ENCODE data around the gene CCDC57. TPM values are rescaled to one million over a fixed set of nuclear protein-coding genes. Genes with fewer than 3 reads are reported as not detected.

CCDC57 gene
- polyA plus RNA-seq, 4 donors, result 33.4 to 79.9 (median 43.5) TPM

GRCh38 chr17:82236142-82236971, 23.7 kb upstream of the CCDC57 start:
- no peak for DNase-seq (ENCODE audit: low read depth in 4 of 4, low spot score in 3 of 4)

- DNase-seq (ENCODE audit: low read depth in 4 of 4, low spot score in 3 of 4), result no peak
Observed at GRCh38 chr17:82235775-82236141, 23.1 kb upstream of the CCDC57 start.

- no peak for DNase-seq (ENCODE audit: low read depth in 4 of 4, low spot score in 3 of 4)
Observed at GRCh38 chr17:82235056-82235774, 22.6 kb upstream of the CCDC57 start.

- DNase-seq (ENCODE audit: low read depth in 4 of 4, low spot score in 3 of 4), result no peak
Observed at GRCh38 chr17:82234211-82235055, 21.8 kb upstream of the CCDC57 start.

- no peak for DNase-seq (ENCODE audit: low read depth in 4 of 4, low spot score in 3 of 4)
Observed at GRCh38 chr17:82232876-82233785, 20.5 kb upstream of the CCDC57 start.

- DNase-seq (ENCODE audit: low read depth in 4 of 4, low spot score in 3 of 4), result no peak
Observed at GRCh38 chr17:82232322-82232820, 19.7 kb upstream of the CCDC57 start.

- DNase-seq (ENCODE audit: low read depth in 4 of 4, low spot score in 3 of 4), result no peak
Observed at GRCh38 chr17:82231562-82232321, 19.1 kb upstream of the CCDC57 start.

- no peak for DNase-seq (ENCODE audit: low read depth in 4 of 4, low spot score in 3 of 4)
Observed at GRCh38 chr17:82231312-82231561, 18.6 kb upstream of the CCDC57 start.

- DNase-seq (ENCODE audit: low read depth in 4 of 4, low spot score in 3 of 4), result no peak
Observed at GRCh38 chr17:82230609-82231311, 18.1 kb upstream of the CCDC57 start.

GRCh38 chr17:82229698-82230608, 17.3 kb upstream of the CCDC57 start:
- no peak for DNase-seq (ENCODE audit: low read depth in 4 of 4, low spot score in 3 of 4)

- no peak for DNase-seq (ENCODE audit: low read depth in 4 of 4, low spot score in 3 of 4)
Observed at GRCh38 chr17:82228842-82229697, 16.4 kb upstream of the CCDC57 start, which contains the start of gene SLC16A3. Gene SLC16A3 (plus strand): TSS chr17:82229042. CDS start chr17:82236009, 6,967 bp downstream.

GRCh38 chr17:82228278-82228841, 15.7 kb upstream of the CCDC57 start:
- no peak for DNase-seq (ENCODE audit: low read depth in 4 of 4, low spot score in 3 of 4)

- no peak for DNase-seq (ENCODE audit: low read depth in 4 of 4, low spot score in 3 of 4)
Observed at GRCh38 chr17:82227629-82228277, 15.1 kb upstream of the CCDC57 start.

GRCh38 chr17:82226809-82227628, 14.4 kb upstream of the CCDC57 start:
- DNase-seq (ENCODE audit: low read depth in 4 of 4, low spot score in 3 of 4), result no peak

Data from left renal pelvis (tissue), 4 donors.